NCI-H446 treated with DMSO at 0.1 percent for 48 hours (cell line): ENCODE measurements around the gene CDKL5.

Experiments used
- DNase-seq: peaks from one replicate; lab custom pipeline; 2025; lab: John Stamatoyannopoulos, UW

Gene CDKL5

GRCh38 chrX:18698737-18699650, 273.6 kb downstream of the CDKL5 start:
- DNase-seq = no peak

DNA sequence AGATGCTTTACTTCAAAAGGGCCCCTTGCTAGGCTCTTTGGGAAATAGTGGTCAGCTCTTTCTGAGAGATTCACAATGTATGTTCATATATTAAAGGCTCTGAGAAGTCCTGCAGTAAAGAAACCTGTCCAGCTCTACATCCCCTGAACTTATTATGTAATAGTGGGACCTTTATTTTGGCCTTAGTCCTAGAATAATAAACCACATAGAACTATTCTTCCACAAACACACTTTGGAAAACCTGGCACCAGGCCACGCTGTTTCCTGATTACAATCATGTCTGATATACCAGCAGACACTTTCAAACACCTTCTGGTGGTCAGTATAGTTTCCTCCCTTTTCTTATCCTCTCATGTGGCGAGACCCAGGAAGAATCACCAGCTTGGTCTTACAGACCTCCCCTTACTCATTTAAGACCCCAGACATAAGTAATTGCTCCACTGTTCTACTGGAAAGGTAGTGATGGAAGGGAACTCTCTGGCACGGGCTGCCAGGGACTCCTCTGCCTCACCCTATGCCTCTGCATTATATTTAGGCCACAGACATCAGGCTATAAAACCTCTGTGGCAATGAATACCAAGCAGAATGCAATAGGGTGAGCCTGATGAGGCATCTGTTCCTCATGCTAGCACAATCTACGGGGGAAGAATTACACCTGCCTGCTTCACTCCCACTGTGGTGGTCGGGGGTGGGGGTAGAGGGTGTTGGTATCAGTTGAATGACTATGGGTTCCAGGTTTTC, 276.4 kb downstream of the CDKL5 start:
- no peak for DNase-seq

GRCh38 chrX:18702362-18703195, 277.2 kb downstream of the CDKL5 start:
- DNase-seq = no peak
